GM21528 (cell line): ENCODE measurements around the gene DCTN1.
"Not testable (repeated sequence)": the region's sequence is repeated elsewhere in the genome, so short reads cannot be mapped to it uniquely, and the experiment has no call there.

Source experiments
- ATAC-seq: cut with Tn5 transposase; IDR thresholded peaks from one replicate; pipeline ENCODE4 v1.9.1; 2021; ENCODE audit warnings: mild to moderate bottlenecking, moderate library complexity; ENCODE audit not compliant: unreplicated experiment, low FRiP score

Gene DCTN1

DNA sequence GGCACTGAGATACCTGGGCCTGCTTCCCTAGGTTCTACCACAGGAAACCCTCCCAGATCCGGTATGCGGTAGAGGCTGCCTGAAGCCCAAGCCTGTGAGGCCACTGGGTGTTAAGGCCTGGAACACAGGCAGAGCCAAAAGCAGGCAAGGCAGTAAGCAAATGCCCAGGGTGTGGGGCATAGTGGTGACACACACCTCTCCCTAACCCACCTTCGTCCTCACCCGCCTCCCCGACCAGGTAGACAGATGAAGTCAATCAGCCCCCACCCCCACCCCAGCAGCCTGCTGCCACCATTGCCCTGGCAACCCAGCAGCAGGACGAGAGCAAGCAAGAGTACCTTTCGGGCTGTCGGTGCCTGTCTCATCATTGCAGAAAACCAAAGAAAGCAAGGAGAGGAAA lies 6.1 kb downstream of the DCTN1 start:
- no peak for ATAC-seq

- ATAC-seq, result no peak
Measured at GRCh38 chr2:74373221-74373676, 6.9 kb downstream of the DCTN1 start.

GRCh38 chr2:74372674-74373073 lies 7.4 kb downstream of the DCTN1 start:
- ATAC-seq, result no peak

GRCh38 chr2:74371421-74371820 lies 8.7 kb downstream of the DCTN1 start:
- no peak for ATAC-seq

DNA sequence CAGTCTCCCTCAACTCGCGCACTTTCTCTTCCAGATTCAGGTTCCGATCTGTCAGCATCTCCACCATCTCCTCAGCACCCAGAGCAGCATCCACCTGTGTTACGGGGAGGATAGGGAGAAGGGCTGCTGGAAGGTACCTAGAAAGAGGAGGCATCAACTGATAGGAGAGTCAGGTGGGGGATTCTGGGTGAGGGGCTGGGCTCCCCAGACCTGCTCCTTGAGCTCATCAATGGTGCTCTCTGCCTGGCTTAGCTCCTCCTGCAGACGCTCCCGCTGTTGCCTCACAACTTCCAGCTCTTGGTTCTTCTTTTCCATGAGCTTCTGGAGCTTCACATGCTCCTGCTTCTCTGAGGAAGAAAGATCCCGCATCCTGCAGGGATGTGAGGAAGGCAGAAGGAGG lies 10.1 kb downstream of the DCTN1 start:
- no peak for ATAC-seq

- no peak for ATAC-seq
Measured at GRCh38 chr2:74368499-74368898, 11.6 kb downstream of the DCTN1 start.

DNA sequence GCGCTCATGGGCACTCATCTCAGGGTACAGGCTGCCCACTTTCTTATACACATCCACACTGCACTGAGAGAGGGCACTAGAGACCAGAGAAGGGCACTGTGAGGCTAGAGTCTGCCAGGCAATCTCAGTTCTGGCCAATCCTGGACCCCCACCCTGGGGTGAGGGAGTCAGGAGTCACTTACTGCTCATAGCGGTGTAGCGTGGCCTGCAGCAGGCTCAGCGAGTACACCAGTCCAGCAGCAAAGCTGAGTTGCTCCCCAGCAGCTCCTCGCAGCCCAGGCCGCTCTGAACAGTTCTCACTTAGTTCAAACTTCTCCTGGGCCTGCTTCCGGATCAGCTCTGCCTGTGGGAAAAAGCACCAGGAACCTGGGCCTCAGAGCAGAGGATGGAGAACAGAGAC lies 12.3 kb downstream of the DCTN1 start:
- ATAC-seq, result no peak

DNA sequence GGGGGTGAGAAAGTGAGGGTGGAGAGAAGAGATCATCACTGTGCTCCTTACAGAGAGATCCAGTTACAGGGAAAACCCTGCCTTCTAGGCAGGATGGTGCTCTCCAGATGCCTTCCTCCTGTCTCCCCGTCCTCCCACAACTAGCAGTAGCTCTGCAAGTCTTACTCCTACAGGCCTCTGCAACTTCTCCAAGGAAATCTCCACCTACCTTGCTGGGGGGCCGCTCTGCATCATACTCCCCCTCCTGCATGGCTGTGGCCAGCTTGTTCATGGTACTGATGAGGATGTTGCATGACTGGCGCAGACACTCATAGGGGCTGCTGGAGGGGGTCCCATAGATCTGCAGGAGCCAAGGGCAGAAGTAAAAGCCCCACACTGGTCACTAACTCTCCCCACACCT lies 14.1 kb downstream of the DCTN1 start:
- ATAC-seq, result no peak

DNA sequence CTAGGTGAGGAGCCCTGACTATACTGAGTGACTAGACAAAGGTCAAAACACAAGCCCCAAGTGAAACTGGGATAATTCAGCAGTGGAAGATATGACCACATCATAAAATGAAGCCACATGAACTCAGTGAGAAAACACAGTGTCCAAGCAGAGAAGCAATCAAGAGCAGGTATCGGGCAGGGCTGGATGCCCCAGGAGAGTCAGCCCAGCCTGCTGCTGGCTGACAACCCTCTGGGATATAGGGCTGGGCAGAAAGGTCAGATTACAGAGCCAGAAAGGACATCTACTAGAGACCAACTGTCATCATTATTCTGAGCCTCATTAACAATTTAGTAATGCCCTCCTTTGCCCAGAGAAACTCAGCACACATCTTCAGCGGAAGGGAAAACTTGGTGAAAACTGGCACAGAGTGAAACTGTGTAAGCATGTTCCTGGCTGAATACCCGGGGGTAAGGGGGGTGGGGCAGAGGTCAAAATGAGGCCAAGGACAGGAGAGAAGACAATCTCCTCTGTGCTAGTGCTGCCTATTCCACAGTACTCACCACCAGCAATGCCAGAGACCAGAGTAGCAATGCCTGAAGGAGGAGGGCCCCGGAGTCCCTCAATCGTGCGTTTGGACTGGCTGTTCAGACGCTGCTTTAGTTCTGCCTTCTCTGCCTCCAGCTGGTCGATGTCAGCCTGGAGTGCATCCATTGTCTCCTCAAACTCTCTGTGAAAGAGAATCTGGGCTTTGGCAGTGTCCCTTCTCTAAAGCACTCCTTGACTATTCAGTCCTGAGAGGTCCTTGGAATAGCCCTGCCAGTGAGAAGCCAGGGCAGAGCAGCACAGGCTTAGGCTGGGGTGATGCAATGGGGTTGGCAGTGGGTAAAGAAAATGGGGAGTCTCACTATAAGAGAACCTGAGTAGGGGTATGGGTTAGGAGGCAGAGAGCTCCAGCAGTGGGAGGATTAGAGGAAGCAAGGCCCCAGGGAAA lies 15.3 kb downstream of the DCTN1 start:
- ATAC-seq, result no peak

GRCh38 chr2:74361327-74361726 lies 18.8 kb downstream of the DCTN1 start:
- ATAC-seq, result no peak

DNA sequence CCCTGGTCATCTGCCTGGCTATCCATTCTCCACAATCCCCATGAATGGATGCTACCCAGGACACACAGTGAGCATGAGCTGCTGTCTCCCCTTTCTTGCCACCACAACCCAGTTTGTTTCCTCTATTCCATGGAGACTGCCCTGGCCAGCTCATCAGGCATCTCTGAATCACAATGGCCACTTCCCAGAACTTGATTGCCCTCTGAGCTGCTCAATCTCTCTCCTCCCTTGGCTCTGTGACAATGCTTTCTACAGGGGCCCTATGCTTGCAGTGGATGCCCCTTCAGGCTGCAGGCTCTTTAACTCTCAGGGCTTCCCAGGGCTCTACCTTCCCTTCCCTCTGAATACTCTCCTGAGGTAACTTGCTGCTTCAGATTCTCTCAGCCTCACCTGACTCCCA lies 22.5 kb downstream of the DCTN1 start:
- no peak for ATAC-seq

- no peak for ATAC-seq
Measured at GRCh38 chr2:74349889-74350288, 30.2 kb downstream of the DCTN1 start.

DNA sequence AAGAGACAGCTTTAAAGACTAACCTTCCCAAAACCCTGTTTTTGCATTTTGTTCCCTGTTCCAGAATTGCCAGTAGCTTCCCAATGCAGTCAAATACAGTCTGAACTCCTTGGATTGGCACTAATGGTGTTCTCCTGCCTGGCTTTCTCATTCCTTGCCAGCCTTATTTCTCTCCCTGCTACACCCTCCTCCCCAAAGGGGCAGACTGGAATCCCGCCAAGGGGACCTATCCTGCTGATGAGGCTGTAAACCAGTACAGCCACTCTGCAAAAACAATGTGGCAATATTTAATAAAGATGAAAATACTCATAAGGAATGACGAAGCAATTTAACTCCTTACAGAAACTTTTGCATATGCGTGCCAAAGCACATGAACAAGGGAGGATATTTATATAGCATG lies 32.4 kb downstream of the DCTN1 start:
- no peak for ATAC-seq

DNA sequence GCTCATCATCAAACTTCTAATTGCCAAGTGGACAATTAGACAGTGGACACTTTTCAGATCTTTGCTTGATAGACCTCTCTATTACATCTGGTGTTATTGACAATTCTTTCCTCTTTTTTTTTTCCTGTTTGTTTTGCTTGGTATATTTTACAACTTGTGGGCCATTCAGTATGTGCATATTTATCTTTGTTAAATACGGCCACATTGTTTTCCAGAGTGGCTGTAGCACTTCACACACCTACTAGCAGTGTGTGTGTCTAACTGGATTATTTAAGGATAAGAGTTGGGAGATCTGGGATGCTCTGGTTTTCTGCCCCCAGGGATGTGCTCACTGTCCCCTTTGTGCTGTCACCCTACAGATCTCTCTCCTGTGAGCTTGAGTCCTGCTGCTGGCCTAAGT lies 32.8 kb downstream of the DCTN1 start:
- ATAC-seq, result no peak

DNA sequence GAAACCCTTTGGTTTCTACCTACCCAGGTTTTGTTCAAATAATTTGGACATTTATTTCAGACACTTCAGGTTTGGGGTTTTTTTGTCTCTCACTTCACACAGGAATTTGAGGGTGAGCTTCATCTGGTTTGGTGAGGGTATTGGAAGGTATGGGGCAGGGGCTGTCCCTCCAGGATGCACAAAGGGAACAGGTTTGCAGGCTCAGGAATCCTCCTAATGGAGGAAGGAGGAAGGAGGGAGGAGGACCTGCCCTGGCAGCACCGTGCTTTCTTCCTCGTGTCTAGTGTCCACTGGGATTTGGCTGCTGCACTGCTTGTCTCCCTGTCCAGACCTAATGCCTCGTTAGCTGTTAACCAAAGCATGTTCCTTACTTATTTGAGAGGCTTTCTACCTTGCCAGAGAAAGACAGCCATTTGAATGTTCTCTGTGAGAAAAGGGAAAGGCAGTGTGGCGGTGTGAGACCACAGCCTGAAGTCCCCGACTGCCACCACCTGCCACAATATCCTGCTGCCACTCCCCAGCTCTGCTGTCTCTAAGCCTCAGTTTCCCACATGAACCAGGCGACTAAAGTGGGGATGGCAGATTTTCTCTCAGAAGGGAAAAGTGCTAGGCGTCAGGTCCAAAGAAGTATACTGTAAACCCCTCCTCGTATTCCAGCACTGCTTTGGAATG lies 34.7 kb downstream of the DCTN1 start:
- no peak for ATAC-seq

- no peak for ATAC-seq
Measured at GRCh38 chr2:74343316-74343715, 36.8 kb downstream of the DCTN1 start, which contains the start of gene SLC4A5. Gene SLC4A5 (minus strand): TSS chr2:74343416. CDS start chr2:74315023, 28,393 bp downstream.

GRCh38 chr2:74336227-74336626 lies 43.9 kb downstream of the DCTN1 start:
- not testable (repeated sequence) for ATAC-seq

DNA sequence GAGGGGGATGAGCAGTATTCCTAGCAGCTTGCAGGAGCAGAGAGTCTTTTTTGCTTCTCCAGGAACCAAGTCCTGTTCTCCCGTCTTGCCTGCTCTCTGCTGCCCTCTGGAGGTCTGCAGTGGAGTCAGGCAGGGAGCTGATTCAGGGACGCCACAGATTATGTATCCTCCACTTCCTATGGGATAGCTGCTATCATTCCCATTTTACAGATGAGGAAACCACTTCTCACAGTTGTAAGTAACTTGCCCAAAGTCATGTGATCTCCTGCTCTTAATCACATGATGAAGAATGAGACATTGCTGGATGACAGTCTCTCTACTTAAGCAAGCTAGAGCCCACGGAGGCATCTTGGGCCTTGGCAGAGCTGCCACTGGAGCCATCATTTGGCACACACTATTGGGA lies 45.2 kb downstream of the DCTN1 start:
- no peak for ATAC-seq

GRCh38 chr2:74333896-74334586 lies 46.1 kb downstream of the DCTN1 start:
- no peak for ATAC-seq

GRCh38 chr2:74333175-74333574 lies 46.9 kb downstream of the DCTN1 start:
- no peak for ATAC-seq

GRCh38 chr2:74332550-74333174 lies 47.4 kb downstream of the DCTN1 start:
- ATAC-seq, result no peak
